Measurements from ENCODE around the gene CFAP46. TPM values are rescaled to one million over a fixed set of nuclear protein-coding genes. Genes with fewer than 3 reads are reported as not detected.

CFAP46 gene
- total and polyA plus RNA-seq, 10 of the 15 experiments (the other 5 are each of a cell fraction or from before 2014, with no cell fraction given), result 0.01 to 0.18 (median 0.03) TPM; not detected in 7

DNA sequence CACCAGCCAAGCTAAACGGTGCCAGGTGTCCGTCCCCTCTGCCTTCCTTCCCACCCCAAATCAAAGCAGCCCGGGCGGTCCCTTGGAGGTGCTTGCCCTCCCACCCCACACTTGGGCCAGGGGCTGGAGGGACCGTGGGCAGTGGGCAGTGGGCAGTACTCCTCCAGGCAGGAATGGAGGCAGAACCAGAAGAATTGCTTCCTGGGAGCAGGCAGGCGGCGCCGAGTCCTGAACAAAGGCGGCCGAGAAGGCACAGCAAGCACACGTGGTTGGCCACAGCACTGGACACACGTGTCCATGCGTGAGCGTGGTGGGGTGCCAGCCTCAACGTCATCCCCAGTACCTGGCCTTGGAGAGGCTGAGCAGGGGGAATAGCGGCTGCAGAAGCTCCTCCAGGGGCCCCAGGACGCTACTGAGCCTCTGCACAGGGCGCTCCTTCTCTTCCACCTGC lies 108.0 kb downstream of the CFAP46 start (continued):
- TF ChIP-seq, protein P1, sequence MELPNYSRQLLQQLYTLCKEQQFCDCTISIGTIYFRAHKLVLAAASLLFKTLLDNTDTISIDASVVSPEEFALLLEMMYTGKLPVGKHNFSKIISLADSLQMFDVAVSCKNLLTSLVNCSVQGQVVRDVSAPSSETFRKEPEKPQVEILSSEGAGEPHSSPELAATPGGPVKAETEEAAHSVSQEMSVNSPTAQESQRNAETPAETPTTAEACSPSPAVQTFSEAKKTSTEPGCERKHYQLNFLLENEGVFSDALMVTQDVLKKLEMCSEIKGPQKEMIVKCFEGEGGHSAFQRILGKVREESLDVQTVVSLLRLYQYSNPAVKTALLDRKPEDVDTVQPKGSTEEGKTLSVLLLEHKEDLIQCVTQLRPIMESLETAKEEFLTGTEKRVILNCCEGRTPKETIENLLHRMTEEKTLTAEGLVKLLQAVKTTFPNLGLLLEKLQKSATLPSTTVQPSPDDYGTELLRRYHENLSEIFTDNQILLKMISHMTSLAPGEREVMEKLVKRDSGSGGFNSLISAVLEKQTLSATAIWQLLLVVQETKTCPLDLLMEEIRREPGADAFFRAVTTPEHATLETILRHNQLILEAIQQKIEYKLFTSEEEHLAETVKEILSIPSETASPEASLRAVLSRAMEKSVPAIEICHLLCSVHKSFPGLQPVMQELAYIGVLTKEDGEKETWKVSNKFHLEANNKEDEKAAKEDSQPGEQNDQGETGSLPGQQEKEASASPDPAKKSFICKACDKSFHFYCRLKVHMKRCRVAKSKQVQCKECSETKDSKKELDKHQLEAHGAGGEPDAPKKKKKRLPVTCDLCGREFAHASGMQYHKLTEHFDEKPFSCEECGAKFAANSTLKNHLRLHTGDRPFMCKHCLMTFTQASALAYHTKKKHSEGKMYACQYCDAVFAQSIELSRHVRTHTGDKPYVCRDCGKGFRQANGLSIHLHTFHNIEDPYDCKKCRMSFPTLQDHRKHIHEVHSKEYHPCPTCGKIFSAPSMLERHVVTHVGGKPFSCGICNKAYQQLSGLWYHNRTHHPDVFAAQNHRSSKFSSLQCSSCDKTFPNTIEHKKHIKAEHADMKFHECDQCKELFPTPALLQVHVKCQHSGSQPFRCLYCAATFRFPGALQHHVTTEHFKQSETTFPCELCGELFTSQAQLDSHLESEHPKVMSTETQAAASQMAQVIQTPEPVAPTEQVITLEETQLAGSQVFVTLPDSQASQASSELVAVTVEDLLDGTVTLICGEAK (IDR thresholded peaks at IDR 0.05; ENCODE audit: borderline replicate concordance), result no peak

DNA sequence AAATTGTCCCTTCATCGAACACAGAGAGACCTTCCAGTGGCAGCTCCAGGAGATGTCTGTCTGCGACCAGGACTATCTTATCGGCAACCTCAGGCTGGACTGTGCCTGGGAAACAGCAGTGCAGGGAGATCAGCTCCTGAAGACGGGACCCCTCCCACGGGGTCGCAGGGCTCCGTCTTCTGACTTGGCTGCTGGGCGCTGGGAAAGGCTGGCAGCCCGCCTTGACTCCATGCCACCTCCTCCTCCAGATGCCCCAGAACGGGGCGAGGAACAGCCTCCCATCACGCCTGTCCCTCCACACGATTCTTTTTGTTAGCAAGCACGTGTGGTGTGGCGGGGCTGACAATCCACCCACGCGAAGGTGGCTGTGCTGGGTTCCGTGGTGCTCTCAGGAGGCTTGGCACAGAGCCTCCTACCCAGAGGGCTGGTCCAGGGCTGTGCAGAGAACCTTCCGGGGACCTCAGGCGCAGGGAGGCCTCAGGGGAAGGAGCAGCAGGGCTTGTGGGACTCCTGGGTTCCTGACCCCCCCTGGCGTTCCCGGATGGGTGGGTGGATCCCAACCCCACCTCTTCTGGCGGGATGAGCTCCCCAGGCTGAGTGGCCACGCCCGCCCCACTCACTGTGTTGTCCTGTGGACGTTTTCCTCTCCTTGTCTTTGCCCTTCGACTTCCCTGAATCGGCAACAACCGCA lies 108.8 kb downstream of the CFAP46 start:
- in situ Hi-C loops (cut with MboI) (no loop called here), intact Hi-C loops (cut with micrococcal nuclease; ENCODE audit: unreplicated experiment) (no loop called here)
- no peaks in the 10 kb centered on the region for H3K36me3 ChIP-seq (ENCODE audit: control insufficient read depth in 2 of 2, insufficient read depth in 2 of 2, low read length in 1 of 2)
- ChIA-PET CTCF (no interaction called here), POLR2A (no interaction called here), SMC1A (ENCODE audit: uncharacterized antibody, unreplicated experiment) (no interaction called here), RAD21 (ENCODE audit: unreplicated experiment) (no interaction called here)
- TF ChIP-seq HDAC6 (IDR thresholded peaks at IDR 0.05; ENCODE audit: unreplicated experiment) (no peak), POLR2AphosphoS2 (IDR thresholded peaks at IDR 0.05; ENCODE audit: low read depth, low read length) (no peak)
- H3K4me3 ChIP-seq, result no peak overlapping the region
- no peaks in the 10 kb centered on the region for H3K4me1 ChIP-seq (ENCODE audit: control insufficient read depth, insufficient read depth, low read length)
- FAIRE-seq (no peak), DNase-seq (ENCODE audit: low read depth, low spot score) (no peak), ATAC-seq (no peak)
- no peak overlapping the region for H3K4me2 ChIP-seq (ENCODE audit: control insufficient read depth, insufficient read depth)
- H3K27me3 ChIP-seq (replicated peaks in 1 of 2; ENCODE audit: control insufficient read depth in 2 of 2, insufficient read depth in 2 of 2, low read length in 1 of 2), result no peaks in the 10 kb centered on the region
- no peaks in the 10 kb centered on the region; the same call in 2 of the 3 replicates for H3K9me3 ChIP-seq (replicated peaks; ENCODE audit: control insufficient read depth, insufficient read depth, low read length)
- no peaks in the 10 kb centered on the region for H4K20me1 ChIP-seq (ENCODE audit: control insufficient read depth, insufficient read depth)
- no TSS peak for BruUV-seq (replicated peaks)
- H2AFZ ChIP-seq (ENCODE audit: control insufficient read depth, low read depth, low read length), result no peak overlapping the region
- no peaks in the 10 kb centered on the region for H3K79me2 ChIP-seq (ENCODE audit: control insufficient read depth, insufficient read depth, low read length)
- no peak overlapping the region for H3K9ac ChIP-seq (ENCODE audit: control insufficient read depth, insufficient read depth, low read length)
- no peak overlapping the region for H3K27ac ChIP-seq (ENCODE audit: control insufficient read depth, insufficient read depth)
- 55% methylated on average over 29 of the region's 29 CpGs for WGBS (ENCODE audit: insufficient coverage, insufficient replicate concordance, low lambda C conversion rate, missing lambda C conversion rate)
